ENCODE results near the gene VWA5B2.

Gene VWA5B2

GRCh38 chr3:184277366-184277765 is 48.0 kb downstream of the VWA5B2 start:
- Histone ChIP-seq H3K9me3 (ENCODE audit: control insufficient read depth, insufficient read depth, low read depth, low read length) (no peaks in the 10 kb centered on the region), H3K36me3 (ENCODE audit: control insufficient read depth in 2 of 2, insufficient read depth in 1 of 2, low read length in 2 of 2) (no peaks in the 10 kb centered on the region), H3K4me3 (ENCODE audit: low read depth, low read length) (no peak overlapping the region), H3K27ac (ENCODE audit: extremely low read depth, low read depth, low read length) (no peak overlapping the region), H3K4me1 (ENCODE audit: control insufficient read depth, insufficient read depth, low read length) (no peaks in the 10 kb centered on the region)
- ChIA-PET CTCF (no interaction called here), POLR2A (no interaction called here)
- TF ChIP-seq KLF9 (tag by site-specific recombination; IDR thresholded peaks at IDR 0.05; ENCODE audit: low read depth) (no peak), SETDB1 (IDR thresholded peaks at IDR 0.05; ENCODE audit: insufficient read length, low read length) (no peak), ZNF324 (tag by site-specific recombination; IDR thresholded peaks at IDR 0.05) (no peak), ZNF146 (tag by site-specific recombination; IDR thresholded peaks at IDR 0.05) (no peak)

DNA sequence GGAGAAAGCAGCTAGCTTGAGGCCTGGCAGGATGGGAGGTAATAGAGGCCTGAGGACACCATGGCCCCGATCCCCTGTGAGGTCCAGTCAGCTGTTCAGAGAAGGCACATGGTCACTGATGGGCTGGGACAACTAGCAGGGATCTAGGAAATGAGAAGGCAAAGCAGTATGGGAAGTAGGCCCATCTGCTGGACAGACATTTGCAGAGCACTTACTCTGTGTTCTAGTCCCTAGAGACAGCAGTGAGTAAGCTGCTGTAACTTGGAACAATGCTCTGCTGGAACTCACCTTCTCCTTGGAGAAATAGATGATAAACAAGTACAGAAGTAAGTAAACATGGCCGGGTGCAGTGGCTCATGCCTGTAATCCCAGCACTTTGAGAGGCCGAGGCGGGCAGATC is 53.6 kb downstream of the VWA5B2 start:
- ChIA-PET POLR2A (interaction anchor here (0.7 kb wide), 1 partner anchor 9 kb away, joined by 5 read pairs; no protein-coding TSS in a partner anchor), CTCF (interaction anchor here (0.6 kb wide), 1 partner anchor 208 kb away, joined by 3 read pairs; no protein-coding TSS in a partner anchor)
- Histone ChIP-seq H3K4me1 (ENCODE audit: control insufficient read depth, insufficient read depth, low read length) (no peaks in the 10 kb centered on the region), H3K36me3 (ENCODE audit: control insufficient read depth in 2 of 2, insufficient read depth in 1 of 2, low read length in 2 of 2) (no peaks in the 10 kb centered on the region), H3K4me3 (ENCODE audit: low read depth, low read length) (no peak overlapping the region), H3K27ac (ENCODE audit: extremely low read depth, low read depth, low read length) (no peak overlapping the region), H3K9me3 (ENCODE audit: control insufficient read depth, insufficient read depth, low read depth, low read length) (no peaks in the 10 kb centered on the region)
- TF ChIP-seq ZNF398 (tag by site-specific recombination; IDR thresholded peaks at IDR 0.05) = no peak
- TF ChIP-seq ZBTB21 (tag by site-specific recombination; IDR thresholded peaks at IDR 0.05) = no peak
- TF ChIP-seq ZNF596 (tag by site-specific recombination; IDR thresholded peaks at IDR 0.05) = no peak
- no peak for TF ChIP-seq TSHZ1 (tag by site-specific recombination; IDR thresholded peaks at IDR 0.05; ENCODE audit: borderline replicate concordance)
- TF ChIP-seq ZNF623 (tag by site-specific recombination; IDR thresholded peaks at IDR 0.05) = no peak
- TF ChIP-seq ZNF184 (tag by site-specific recombination; IDR thresholded peaks at IDR 0.05) = no peak
- TF ChIP-seq ZNF580 (tag by site-specific recombination; IDR thresholded peaks at IDR 0.05) = no peak
- no peak for TF ChIP-seq ZNF777 (tag by site-specific recombination; IDR thresholded peaks at IDR 0.05; ENCODE audit: borderline replicate concordance)

DNA sequence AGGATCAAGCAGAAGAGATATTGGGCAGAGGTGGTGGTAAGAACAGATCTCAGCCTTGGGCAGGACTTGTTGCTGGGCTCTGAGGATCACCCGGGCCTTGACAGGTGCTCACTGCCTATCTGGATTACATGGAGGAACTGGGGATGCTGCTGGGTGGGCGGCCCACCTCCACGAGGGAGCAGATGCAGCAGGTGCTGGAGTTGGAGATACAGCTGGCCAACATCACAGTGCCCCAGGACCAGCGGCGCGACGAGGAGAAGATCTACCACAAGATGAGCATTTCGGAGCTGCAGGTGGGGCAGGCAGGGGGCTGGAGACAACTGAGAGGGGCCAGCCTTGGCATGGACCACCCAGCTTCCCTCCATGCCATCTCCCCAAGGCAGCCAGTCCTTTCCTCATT is 54.3 kb downstream of the VWA5B2 start:
- POLR2A ChIA-PET = no interaction called here
- H3K27ac ChIP-seq (ENCODE audit: extremely low read depth, low read depth, low read length) = no peak overlapping the region
- TF ChIP-seq FEZF1 (tag by site-specific recombination; IDR thresholded peaks at IDR 0.05) = no peak
- no peak for TF ChIP-seq ZBTB44 (tag by site-specific recombination; IDR thresholded peaks at IDR 0.05)
- no peak for TF ChIP-seq ZNF510 (tag by site-specific recombination; IDR thresholded peaks at IDR 0.05; ENCODE audit: insufficient replicate concordance)
- TF ChIP-seq ZNF202 (tag by site-specific recombination; IDR thresholded peaks at IDR 0.05; ENCODE audit: borderline replicate concordance) = no peak
- TF ChIP-seq ZNF654 (tag by site-specific recombination; IDR thresholded peaks at IDR 0.05; ENCODE audit: low read depth) = no peak
- TF ChIP-seq ZNF791 (tag by site-specific recombination; IDR thresholded peaks at IDR 0.05) = no peak
- no peak for TF ChIP-seq EGR2 (tag by site-specific recombination; IDR thresholded peaks at IDR 0.05; ENCODE audit: low read depth)
- no peak for TF ChIP-seq ZNF529 (tag by site-specific recombination; IDR thresholded peaks at IDR 0.05; ENCODE audit: insufficient replicate concordance)
- TF ChIP-seq RBAK (tag by site-specific recombination; IDR thresholded peaks at IDR 0.05) = no peak
- TF ChIP-seq ZFP37 (tag by site-specific recombination; IDR thresholded peaks at IDR 0.05) = no peak
- no peak for TF ChIP-seq ZNF768 (tag by site-specific recombination; IDR thresholded peaks at IDR 0.05)
- no peak for TF ChIP-seq ZNF830 (tag by site-specific recombination; IDR thresholded peaks at IDR 0.05; ENCODE audit: low read depth)
- TF ChIP-seq ZNF623 (tag by site-specific recombination; IDR thresholded peaks at IDR 0.05) = no peak
- TF ChIP-seq ZNF302 (tag by site-specific recombination; IDR thresholded peaks at IDR 0.05; ENCODE audit: low read depth) = no peak
- H3K36me3 ChIP-seq (ENCODE audit: control insufficient read depth in 2 of 2, insufficient read depth in 1 of 2, low read length in 2 of 2) = no peaks in the 10 kb centered on the region
- no peaks in the 10 kb centered on the region for H3K4me1 ChIP-seq (ENCODE audit: control insufficient read depth, insufficient read depth, low read length)
- no peak overlapping the region for H3K4me3 ChIP-seq (ENCODE audit: low read depth, low read length)
- no peaks in the 10 kb centered on the region for H3K9me3 ChIP-seq (ENCODE audit: control insufficient read depth, insufficient read depth, low read depth, low read length)
- CTCF ChIA-PET = interaction anchor here (0.6 to 1.3 kb wide), 4 partner anchors 10 to 217 kb away, joined by 3 to 4 read pairs (median 4); no protein-coding TSS in a partner anchor

Data from HEK293 (cell line).